Measurements from ENCODE around the gene FMN1.

Gene FMN1

DNA sequence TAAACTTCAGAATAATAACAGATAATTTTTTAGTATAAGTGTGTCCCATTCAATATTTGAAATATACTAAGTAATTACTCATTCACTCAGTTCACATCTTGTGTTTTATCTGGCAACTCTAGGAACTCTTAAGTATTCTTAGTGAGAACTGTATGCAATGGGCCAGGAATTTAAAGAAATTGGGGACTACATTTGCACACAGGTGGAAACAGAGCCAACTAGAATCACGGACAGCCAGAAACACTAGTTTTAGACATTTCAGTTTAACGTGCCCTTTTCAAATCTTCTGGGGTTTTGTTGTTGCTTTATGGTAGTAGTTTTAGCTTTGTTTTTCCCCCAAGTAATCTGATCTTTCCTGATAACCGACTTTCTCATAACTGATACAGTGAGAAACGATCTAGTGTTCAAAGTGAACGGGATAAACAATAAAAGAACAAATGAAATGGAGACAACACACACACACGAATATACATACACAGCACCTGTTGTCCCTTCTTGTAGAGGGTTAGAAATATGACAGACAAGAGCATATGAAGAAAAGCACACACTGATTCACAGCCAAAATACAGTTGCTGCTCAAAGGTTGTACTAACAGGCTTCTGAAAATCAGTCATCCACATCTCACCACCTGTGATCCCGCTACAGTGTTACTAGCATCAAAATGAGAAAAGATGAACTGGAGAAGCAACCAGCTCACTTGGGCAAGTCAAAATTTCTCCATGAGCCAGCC lies 167.0 kb downstream of the FMN1 start:
- Histone ChIP-seq H3K4me3 (IDR thresholded peaks at IDR 0.05; ENCODE audit: insufficient read depth, low read depth, low read length) (no peak overlapping the region), H3K27me3 (ENCODE audit: insufficient read depth, low read depth) (no peaks in the 10 kb centered on the region), H4K20me1 (ENCODE audit: insufficient read depth) (no peaks in the 10 kb centered on the region), H3K79me2 (ENCODE audit: insufficient read depth, low read depth) (no peaks in the 10 kb centered on the region), H2AFZ (ENCODE audit: low read depth) (no peak overlapping the region), H3K9ac (no peak overlapping the region), H3K4me1 (ENCODE audit: low read depth, poor library complexity, severe bottlenecking) (peaks cover 29% of the 10 kb centered on the region), H3K36me3 (ENCODE audit: insufficient read depth) (no peaks in the 10 kb centered on the region), H3K4me2 (no peak overlapping the region), H3K27ac (no peak overlapping the region)
- TF ChIP-seq, protein P1, sequence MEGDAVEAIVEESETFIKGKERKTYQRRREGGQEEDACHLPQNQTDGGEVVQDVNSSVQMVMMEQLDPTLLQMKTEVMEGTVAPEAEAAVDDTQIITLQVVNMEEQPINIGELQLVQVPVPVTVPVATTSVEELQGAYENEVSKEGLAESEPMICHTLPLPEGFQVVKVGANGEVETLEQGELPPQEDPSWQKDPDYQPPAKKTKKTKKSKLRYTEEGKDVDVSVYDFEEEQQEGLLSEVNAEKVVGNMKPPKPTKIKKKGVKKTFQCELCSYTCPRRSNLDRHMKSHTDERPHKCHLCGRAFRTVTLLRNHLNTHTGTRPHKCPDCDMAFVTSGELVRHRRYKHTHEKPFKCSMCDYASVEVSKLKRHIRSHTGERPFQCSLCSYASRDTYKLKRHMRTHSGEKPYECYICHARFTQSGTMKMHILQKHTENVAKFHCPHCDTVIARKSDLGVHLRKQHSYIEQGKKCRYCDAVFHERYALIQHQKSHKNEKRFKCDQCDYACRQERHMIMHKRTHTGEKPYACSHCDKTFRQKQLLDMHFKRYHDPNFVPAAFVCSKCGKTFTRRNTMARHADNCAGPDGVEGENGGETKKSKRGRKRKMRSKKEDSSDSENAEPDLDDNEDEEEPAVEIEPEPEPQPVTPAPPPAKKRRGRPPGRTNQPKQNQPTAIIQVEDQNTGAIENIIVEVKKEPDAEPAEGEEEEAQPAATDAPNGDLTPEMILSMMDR (conservative IDR thresholded peaks at IDR 0.05; ENCODE audit: low read depth, low read length), result no peak

DNA sequence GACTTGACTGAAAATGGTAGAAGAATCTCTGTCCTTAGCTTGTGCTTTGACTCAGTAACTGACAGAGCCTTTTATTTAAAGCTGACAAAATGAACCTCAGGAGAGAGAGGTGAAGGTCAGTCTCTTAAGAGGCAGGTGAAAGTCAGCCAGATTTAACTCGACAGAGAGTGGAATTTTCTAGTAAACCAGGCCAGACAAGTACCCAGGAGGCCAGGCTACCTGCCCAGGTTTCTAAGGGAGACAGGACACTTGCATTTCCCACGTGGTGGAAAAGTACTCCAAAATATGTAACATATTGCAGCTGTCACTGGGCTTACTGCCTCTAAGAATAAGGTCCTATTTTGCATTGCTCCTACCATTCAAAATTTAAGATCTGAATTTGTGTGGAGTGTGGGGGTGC lies 167.9 kb downstream of the FMN1 start:
- H3K4me1 ChIP-seq (ENCODE audit: low read depth, poor library complexity, severe bottlenecking), result peaks cover 32% of the 10 kb centered on the region
- no peak overlapping the region for H2AFZ ChIP-seq (ENCODE audit: low read depth)
- no peak overlapping the region for H3K4me3 ChIP-seq (IDR thresholded peaks at IDR 0.05; ENCODE audit: insufficient read depth, low read depth, low read length)
- H3K27me3 ChIP-seq (ENCODE audit: insufficient read depth, low read depth), result no peaks in the 10 kb centered on the region
- H3K27ac ChIP-seq, result no peak overlapping the region
- no peak overlapping the region for H3K9ac ChIP-seq
- no peaks in the 10 kb centered on the region for H4K20me1 ChIP-seq (ENCODE audit: insufficient read depth)
- no peaks in the 10 kb centered on the region for H3K79me2 ChIP-seq (ENCODE audit: insufficient read depth, low read depth)
- H3K4me2 ChIP-seq, result no peak overlapping the region
- no peaks in the 10 kb centered on the region for H3K36me3 ChIP-seq (ENCODE audit: insufficient read depth)
- TF ChIP-seq, protein P1 (conservative IDR thresholded peaks at IDR 0.05; ENCODE audit: low read depth, low read length), result no peak

DNA sequence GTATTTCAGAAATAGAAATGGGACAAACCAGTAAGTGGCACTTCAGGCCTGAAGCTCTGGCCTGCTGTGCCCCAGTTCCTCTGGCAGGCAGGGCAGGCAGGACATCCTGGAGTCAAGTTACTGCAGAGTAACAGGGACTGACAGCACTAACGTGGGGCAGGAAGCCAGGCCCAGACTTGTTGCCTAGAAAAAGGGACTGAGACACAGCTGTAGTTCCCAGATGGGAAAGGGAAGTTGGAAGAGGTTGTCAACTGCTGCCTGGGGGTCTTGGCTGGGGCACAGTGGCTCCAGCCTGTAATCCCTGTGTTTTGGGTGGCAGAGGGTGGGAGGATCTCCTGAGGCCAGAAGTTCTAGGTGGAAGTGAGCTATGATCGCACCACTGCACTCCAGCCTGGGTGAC lies 171.9 kb downstream of the FMN1 start:
- H3K9ac ChIP-seq, result no peak overlapping the region
- no peaks in the 10 kb centered on the region for H3K36me3 ChIP-seq (ENCODE audit: insufficient read depth)
- H3K4me2 ChIP-seq, result peak overlapping the region; percentile 37; the same call in 1 of the 2 replicates
- no peaks in the 10 kb centered on the region for H4K20me1 ChIP-seq (ENCODE audit: insufficient read depth)
- TF ChIP-seq, protein P1 (conservative IDR thresholded peaks at IDR 0.05; ENCODE audit: low read depth, low read length), result no peak
- no peak overlapping the region for H2AFZ ChIP-seq (ENCODE audit: low read depth)
- no peaks in the 10 kb centered on the region for H3K27me3 ChIP-seq (ENCODE audit: insufficient read depth, low read depth)
- H3K79me2 ChIP-seq (ENCODE audit: insufficient read depth, low read depth), result no peaks in the 10 kb centered on the region
- H3K4me3 ChIP-seq (IDR thresholded peaks at IDR 0.05; ENCODE audit: insufficient read depth, low read depth, low read length), result no peak overlapping the region
- peak overlapping the region; percentile 7; the same call in 1 of the 2 replicates for H3K27ac ChIP-seq
- H3K4me1 ChIP-seq (ENCODE audit: low read depth, poor library complexity, severe bottlenecking), result peaks cover 19% of the 10 kb centered on the region

DNA sequence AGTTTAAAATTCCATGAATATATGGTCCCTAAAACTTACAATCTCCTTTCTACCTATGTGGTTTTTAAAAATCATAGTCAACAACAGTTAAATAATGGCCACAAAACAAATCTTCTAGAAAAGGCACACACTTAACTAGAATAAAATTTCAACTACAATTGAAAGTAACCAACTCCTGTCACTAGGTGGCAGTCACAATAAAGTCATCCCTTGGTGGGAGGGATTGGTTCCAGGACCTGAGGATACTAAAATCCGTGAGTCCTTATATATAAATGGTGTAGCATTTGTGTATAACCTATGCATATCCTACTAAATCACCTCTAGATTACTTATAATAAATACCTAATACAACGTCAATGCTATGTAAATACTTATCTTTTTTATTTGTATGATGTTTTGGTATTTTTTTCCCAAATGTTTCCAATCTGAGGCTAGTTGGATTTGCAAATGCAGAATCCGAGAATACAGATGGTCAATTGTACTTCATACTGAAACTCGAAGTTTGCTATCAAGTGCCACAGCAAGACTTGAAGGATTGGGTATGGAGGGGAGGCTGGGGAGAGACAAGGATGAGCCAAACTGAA lies 172.6 kb downstream of the FMN1 start:
- H3K4me1 ChIP-seq (ENCODE audit: low read depth, poor library complexity, severe bottlenecking), result peaks cover 19% of the 10 kb centered on the region
- H3K27me3 ChIP-seq (ENCODE audit: insufficient read depth, low read depth), result no peaks in the 10 kb centered on the region
- no peak overlapping the region for H3K9ac ChIP-seq
- TF ChIP-seq, protein P1 (conservative IDR thresholded peaks at IDR 0.05; ENCODE audit: low read depth, low read length), result peak; percentile 72
- H3K36me3 ChIP-seq (ENCODE audit: insufficient read depth), result no peaks in the 10 kb centered on the region
- no peaks in the 10 kb centered on the region for H4K20me1 ChIP-seq (ENCODE audit: insufficient read depth)
- H3K79me2 ChIP-seq (ENCODE audit: insufficient read depth, low read depth), result no peaks in the 10 kb centered on the region
- H2AFZ ChIP-seq (ENCODE audit: low read depth), result no peak overlapping the region
- H3K4me3 ChIP-seq (IDR thresholded peaks at IDR 0.05; ENCODE audit: insufficient read depth, low read depth, low read length), result no peak overlapping the region
- H3K4me2 ChIP-seq, result peak overlapping the region; percentile 37; the same call in 1 of the 2 replicates
- H3K27ac ChIP-seq, result no peak overlapping the region
